Activated CD4-positive, CD25-positive, alpha-beta regulatory T cell treated with anti-CD3 and anti-CD28 coated beads, Interleukin-2, amount 50 U/mL, for 72 hours (primary cell): ENCODE data around the gene TFEC.
"Not testable (repeated sequence)": the region's sequence is repeated elsewhere in the genome, so short reads cannot be mapped to it uniquely, and the experiment has no call there.

Source experiments
- DNase-seq: peaks from one replicate; pipeline ENCODE4 v3.0.0; 2021

Gene TFEC, protein sequence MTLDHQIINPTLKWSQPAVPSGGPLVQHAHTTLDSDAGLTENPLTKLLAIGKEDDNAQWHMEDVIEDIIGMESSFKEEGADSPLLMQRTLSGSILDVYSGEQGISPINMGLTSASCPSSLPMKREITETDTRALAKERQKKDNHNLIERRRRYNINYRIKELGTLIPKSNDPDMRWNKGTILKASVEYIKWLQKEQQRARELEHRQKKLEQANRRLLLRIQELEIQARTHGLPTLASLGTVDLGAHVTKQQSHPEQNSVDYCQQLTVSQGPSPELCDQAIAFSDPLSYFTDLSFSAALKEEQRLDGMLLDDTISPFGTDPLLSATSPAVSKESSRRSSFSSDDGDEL

DNA sequence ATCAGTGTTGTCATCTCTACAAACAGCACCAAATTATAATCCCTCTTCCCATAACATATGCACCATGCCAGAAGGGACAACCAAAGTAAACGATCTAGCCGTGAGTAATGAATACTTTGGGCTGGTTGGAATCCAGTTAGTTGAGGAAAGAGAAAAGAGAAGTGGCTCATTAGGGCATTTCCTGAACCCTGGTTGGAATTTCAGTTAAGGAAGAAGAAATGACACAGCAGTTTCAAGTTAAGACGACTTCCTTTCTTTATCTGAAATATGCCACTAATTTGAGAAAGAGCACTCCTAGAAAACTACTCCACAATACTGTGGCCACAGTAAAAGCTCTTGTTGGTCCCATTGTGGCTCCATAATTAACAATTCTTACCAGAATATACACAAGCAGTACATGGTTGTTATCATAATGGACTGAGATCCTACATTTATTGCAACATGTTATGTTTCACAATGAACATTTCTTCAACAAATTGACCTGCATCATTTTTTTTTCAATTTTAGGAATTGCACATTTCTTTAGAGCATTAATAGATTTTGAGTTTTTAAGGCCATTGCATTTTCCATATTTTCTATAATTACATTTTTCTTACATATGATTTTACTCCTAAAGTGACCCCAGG is at the start of gene TFEC:
TSS of gene TFEC (minus strand) at position 113 of the 626 bp plus-strand sequence. CDS start 46,322 bp downstream, outside the sequence.
- no peak for DNase-seq

DNA sequence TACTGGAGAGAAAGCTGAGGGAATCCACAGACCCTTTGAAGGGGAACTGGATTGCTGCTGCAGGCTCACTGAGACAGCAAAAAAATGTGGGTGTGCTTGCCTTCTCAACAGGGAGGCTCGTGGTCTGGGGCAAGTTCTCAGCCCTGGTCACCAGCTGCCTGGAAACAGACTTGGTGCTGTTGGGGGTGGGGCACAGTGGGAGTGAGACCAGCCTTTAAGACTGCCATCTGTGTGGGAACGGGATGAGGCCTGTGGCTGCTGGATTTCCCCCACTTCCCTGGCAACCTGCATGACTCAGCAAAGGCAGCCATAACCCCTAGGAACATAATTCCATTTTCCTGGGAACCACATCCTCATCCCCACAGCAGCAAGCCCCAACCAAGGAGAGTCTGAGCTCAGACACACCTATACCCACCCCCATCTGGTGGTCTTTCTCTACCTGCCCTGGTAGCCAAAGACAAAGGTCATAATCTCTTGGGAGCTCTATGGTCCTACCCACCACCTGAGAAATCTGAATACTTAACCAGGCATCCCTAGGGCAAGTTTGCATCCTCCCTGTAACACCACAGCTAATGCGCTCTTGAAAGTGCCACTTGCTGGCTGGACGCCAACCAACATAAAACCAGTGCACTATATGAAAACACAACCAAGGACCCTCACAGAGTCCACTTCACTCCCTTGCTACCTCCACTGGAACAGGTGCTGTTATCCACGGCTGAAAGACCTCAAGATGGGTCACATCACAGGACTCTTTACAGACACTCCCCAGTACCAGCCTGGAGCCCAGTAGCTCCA is 45.0 kb upstream of the TFEC start:
- no peak for DNase-seq

GRCh38 chr7:116071629-116072028 is 41.1 kb upstream of the TFEC start:
- no peak for DNase-seq

- no peak for DNase-seq
These were observed 33.6 kb upstream of the TFEC start for GRCh38 chr7:116064179-116064578.

DNA sequence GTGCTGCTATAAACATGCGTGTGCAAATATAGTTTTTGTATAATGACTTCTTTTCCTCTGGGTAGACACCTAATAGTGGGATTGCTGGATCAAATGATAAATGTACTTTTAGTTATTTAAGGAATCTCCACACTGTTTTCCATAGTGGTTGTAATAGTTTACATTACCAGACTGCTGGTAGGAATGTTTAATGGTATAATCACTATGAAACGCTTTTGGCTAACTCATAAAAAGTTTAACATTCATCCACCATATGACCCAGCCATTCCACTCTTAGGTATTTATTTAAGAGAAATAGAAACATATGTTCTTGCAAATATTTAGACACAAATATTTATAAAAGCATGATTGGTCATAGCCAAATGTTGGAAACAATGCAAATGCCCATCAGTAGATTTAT is 32.1 kb upstream of the TFEC start:
- DNase-seq: no peak

- DNase-seq: no peak
These were observed 21.4 kb upstream of the TFEC start for GRCh38 chr7:116052006-116052405.

DNA sequence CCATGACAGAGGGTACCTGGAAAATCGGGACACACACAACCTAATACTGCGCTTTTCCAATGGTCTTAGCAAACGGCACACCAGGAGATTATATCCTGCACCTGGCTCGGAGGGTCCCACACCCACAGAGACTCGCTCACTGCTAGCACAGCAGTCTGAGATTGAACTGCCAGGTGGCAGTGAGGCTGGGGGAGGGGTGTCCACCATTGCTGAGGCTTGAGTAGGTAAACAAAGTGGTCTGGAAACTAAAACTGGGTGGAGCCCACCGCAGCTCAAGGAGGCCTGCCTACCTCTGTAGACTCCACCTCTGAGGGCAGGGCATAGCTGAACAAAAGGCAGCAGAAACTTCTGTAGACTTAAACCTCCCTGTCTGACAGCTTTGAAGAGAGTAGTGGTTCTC is 16.7 kb upstream of the TFEC start:
- not testable (repeated sequence) for DNase-seq

DNA sequence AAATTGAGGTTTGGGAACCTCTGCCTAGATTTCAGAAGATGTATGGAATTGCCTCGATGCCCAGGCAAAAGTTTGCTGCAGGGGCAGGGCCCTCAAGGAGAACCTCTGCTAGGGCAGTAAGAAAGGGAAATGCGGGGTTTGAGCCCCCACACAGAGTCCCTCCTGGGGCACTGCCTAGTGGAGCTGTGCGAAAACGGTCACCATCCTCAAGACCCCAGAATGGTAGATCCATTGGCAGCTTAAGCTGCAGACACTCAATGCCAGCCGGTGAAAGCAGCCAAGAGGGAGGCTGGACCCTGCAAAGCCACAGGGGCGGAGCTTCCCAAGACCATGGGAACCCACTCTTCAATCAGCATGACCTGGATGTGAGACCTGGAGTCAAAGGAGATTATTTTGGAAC is 15.0 kb upstream of the TFEC start:
- DNase-seq: no peak

DNA sequence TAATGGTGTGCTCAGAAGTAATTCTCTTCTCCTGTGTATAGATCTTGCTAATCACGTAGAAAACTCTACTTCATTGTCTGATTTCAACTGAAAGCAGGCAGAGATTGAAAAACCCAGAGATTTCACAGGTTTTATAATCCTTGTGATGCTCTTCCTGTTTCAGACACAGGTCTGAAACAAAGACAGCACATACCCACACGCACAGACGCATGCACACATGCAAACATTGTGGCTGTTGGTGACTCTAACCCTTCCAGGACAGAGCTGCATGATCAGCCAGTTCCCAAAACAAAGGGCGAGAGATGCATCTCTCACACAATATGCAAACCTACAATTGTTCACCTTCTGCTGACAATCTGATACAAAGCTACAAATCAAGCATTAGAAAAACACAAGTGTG is 11.1 kb upstream of the TFEC start:
- DNase-seq: no peak

GRCh38 chr7:116037401-116037800 is 6.8 kb upstream of the TFEC start:
- DNase-seq: no peak

DNA sequence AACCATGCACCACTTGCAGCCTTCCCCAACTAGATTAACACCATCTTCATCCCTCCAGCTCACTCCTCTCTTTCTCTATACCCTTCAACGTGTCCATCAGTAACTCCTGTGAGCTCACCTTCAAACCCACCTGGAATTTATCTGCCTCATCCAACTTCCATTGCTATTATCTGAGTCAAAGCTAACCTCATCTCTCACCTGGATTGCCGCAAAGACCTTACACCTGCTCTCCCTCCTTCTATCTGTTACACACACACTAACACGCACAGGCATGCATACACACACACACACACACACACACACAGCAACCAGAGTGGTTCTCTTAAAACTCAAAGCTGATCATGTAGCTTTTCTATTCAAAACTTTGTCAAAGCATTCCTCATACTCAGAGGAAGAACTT is 3.8 kb upstream of the TFEC start:
- no peak for DNase-seq

DNA sequence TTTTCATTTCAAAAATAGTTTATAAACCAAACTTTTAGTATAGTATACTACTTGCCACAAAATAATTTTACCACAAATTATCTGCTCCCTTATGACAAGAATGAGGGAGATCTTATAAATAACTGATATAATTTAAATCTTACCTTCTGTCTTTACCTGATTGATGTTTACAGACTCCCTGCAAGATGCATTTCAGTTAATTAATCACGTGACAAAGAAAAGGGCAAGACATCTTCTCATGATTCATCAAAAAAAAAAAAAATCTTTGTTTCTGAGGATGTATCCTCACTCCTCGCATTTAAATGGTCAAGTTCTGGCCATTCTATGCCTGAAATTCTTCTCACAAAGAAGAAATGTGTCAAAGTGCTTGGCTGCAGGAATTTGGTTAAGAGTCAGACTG is 2.3 kb upstream of the TFEC start:
- DNase-seq: no peak

GRCh38 chr7:116028787-116029186 is 1.8 kb downstream of the TFEC start:
- no peak for DNase-seq

DNA sequence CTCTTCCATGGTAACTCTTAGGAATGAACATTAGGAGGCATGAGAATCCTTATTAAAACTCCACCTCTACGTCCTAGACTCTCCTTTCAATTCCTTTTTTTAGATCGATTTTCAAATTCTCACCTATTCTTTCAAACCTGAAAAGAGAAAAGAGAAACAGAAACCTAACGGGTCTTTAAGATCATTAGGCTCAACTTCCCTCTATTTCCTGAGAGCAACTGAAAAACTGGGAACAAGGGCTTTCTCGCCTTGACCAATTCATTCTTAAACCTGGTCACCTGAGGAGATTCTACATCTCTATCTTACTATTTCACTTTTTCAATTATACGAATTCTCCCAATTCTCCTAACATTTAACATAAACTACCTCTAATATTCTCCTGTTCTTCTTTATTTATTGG is 2.8 kb downstream of the TFEC start:
- DNase-seq: no peak

DNA sequence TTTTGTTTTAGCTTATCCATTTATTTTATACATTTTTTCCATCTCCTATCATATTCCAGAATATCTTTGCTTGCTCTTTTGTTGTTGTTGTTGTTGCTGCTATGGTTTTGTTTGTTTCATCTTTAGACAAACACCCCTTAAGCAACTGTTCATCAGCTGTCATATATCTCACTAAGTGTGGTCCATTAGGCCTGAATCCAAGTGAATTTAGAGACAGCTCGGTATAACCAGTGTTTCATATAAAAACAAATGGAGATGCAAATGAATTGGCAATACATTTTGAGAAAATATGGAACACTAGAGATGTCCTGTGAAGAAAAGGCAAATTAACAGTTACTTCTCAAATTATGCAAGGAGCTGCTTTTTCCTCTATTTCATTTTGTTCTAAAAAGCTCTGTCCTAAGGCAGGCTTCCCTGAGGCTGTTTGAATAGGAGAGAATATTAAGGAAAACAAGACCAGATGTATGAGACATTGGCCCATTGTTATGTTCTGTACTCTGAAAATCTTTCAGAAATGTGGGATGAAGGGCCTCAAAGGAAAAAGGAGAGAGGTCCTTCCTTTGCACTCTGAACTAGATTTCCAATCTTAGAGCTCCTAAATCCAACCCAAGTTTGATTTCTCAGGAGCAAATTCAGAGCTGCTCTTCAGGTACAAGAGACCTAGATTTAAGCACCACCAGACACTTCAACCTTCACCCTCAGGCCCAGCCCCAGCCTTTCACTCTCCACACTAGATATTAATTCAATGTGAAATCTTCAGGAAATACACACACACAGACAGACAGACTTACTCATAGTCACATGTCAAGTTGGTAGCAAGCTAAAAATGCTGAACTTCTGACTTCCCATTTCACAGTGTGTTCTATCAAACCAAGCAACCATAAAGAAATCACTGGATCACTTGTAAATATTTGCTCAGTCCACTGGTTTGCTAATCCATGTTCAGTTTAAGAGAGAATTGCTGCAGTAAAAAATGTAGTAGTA is 5.4 kb downstream of the TFEC start:
- DNase-seq: no peak

- no peak for DNase-seq
These were observed 9.3 kb downstream of the TFEC start for GRCh38 chr7:116021237-116021636.

DNA sequence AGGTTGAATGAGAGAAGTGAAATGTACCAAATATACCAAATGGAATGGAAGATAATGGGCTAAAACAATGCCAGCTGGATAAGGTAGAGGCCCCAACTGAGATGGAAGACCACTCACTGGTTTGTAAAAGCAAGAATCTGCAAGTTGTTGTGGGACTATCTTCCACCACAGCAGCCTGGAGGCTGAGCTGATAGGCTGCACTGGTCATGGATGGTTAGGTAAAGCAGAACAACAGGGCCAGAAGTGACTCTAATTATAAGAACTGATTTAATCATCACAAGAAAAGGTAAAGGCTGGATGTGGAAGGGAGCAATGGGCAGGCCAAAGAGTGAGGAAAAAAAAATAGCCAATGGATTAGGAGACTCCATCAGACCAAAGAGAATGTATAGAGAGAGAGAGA is 11.8 kb downstream of the TFEC start:
- DNase-seq: no peak

- no peak for DNase-seq
These were observed 16.9 kb downstream of the TFEC start for GRCh38 chr7:116013675-116014074.

DNA sequence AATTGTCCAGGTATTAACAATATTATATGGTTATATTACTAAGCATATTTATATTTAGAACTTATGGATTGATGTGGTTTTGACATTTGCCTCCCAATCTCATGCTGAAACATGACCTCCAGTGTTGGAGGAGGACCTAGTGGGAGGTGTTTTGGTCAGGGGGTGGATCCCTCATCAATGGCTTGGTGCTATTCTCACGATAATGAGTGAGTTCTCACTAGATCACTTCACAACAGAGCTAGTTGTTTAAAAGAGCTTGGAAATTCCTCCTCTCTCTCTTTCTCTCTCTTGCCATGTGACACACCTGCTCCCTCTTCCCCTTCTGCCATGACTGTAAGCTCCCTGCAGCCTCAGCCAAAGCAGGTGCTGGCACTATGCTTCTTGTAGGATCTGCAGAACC is 19.0 kb downstream of the TFEC start:
- no peak for DNase-seq

DNA sequence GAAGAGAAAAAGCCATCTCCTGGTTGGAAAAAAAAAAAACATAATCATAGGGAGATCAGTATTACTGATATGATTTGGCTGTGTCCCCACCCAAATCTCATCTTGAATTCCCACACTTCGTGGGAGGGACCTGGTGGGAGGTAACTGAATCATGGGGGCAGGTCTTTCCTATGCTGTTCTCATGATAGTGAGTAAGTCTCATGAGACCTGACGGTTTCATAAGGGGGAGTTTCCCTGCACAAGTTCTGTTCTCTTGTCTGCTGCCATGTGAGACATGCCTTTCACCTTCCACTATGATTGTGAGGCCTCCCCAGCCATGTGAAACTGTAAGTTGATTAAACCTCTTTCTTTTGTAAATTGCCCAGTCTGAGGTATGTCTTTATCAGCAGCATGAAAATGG is 25.8 kb downstream of the TFEC start:
- DNase-seq: not testable (repeated sequence)

DNA sequence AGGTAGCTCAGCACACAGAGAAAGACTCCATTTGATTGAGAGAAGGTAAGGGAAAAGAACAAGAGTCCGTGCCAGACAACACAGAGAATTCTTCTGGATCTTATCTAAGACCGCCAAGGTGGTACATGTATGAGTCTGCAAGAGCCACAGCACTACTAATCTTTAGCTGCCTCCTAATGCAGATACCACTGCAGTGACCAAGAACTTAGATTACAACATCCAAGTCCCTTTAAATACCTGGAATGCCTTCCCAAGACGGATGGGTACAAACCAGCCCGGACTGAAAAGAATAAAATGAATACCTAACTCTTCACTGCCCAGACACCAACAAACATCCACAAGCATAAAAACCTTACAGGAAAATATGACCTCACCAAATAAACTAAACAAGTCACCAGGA is 33.3 kb downstream of the TFEC start:
- no peak for DNase-seq

- no peak for DNase-seq
These were observed 34.9 kb downstream of the TFEC start for GRCh38 chr7:115995701-115996100.

DNA sequence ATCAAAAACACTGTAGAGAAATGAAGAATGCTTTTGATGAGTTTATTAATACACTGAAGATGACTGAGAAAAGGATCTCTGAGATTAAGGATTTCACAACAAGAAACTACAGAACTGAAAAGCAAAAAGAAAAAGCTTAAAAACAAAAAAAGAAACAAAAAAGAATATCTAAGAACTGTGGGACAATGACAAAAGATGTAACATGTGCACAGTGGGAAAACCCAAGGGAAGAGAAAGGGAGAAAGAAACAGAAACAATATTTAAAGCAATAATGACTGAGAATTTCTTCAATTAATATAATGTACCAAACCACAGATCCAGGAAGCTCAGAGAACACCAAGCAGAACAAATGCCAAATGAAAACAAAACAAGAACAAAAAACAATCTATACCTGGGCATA is 42.2 kb downstream of the TFEC start:
- no peak for DNase-seq
